K562 (cell line): ENCODE results near the gene SMIM41. TPM values are rescaled to one million over a fixed set of nuclear protein-coding genes. Genes with fewer than 3 reads are reported as not detected.

ENCODE experiments used
- CAMTA2 ChIP-seq: fragments of 250-450 bp; sonication (Bioruptor Pico); conservative IDR thresholded peaks from 2 replicates; pipeline ENCODE4 v1.5.1; 2022
- MYNN ChIP-seq, 2 experiments: sonication (generic); formaldehyde crosslinking in 1 of 2; IDR thresholded peaks; 2 replicates each; pipeline versions ENCODE4 v1.5.0 to v1.6.1; 2016 to 2020; ENCODE audit warnings: antibody characterized with exemption in 1 of 2, missing genetic modification reagents in 1 of 2
- SMAD1 ChIP-seq: fragments of 150-350 bp; IDR thresholded peaks from 2 replicates; pipeline ENCODE4 v1.6.1; 2014; ENCODE audit warnings: low read length, low read depth; ENCODE audit not compliant: partially characterized antibody
- SMARCE1 ChIP-seq: fragments of 450-650 bp; IDR thresholded peaks from 2 replicates; pipeline ENCODE4 v1.7.1; 2016; ENCODE audit warnings: mild to moderate bottlenecking
- SP2 ChIP-seq: IDR thresholded peaks from 2 replicates; pipeline ENCODE4 v1.6.1; 2011; ENCODE audit warnings: mild to moderate bottlenecking, low read depth, low read length, moderate library complexity; ENCODE audit not compliant: poor library complexity, severe bottlenecking; ENCODE audit errors: extremely low read depth
- TCF3 ChIP-seq: sonication (generic); formaldehyde crosslinking; IDR thresholded peaks from 2 replicates; pipeline ENCODE4 v1.4.0; 2020; ENCODE audit warnings: mild to moderate bottlenecking, missing genetic modification reagents
- TEAD2 ChIP-seq: fragments of 450-650 bp; IDR thresholded peaks from 2 replicates; pipeline ENCODE4 v1.6.1; 2016; ENCODE audit warnings: missing genetic modification characterization, control low read depth, missing compliant biosample characterization
- ZBTB8A ChIP-seq: fragments of 450-650 bp; IDR thresholded peaks from 2 replicates; pipeline ENCODE4 v1.6.1; 2018; ENCODE audit warnings: mild to moderate bottlenecking, moderate library complexity; ENCODE audit not compliant: partially characterized antibody
- ZNF354B ChIP-seq: fragments of 250-450 bp; sonication (Bioruptor Pico); IDR thresholded peaks from 2 replicates; pipeline ENCODE4 v1.4.0; 2020
- polyA plus RNA-seq, 8 experiments: library from polyadenylated mRNA; depleted of rRNA in 4 of 8; stranded (reverse) in 5 of 8; unstranded in 3 of 8; fragments of >200 nt; fragmentation: Nextera tagmentation in 2 of 8; fragmentation: Illumina TruSeq in 1 of 8; extraction: Ambion mirVana in 2 of 8; extraction: Trizol in 1 of 8; gene quantifications; 2 replicates each; pipeline versions ENCODE4 v1.2.1 to v1.2.3, GENCODE V29; 2011 to 2014; ENCODE audit warnings: inconsistent platforms in 1 of 8, missing spikeins in 1 of 8
- total RNA-seq, 7 experiments: library from RNA; depleted of rRNA in 6 of 7; stranded (reverse); fragments of >200 nt in 6 of 7; fragmentation: Illumina TruSeq in 2 of 7; extraction: Trizol in 2 of 7; gene quantifications; 2 replicates each; pipeline versions ENCODE4 v1.2.1 to v1.2.3, GENCODE V29; 2011 to 2021; ENCODE audit warnings: low replicate concordance in 1 of 7
- TF ChIP-seq, protein P1 (sequence below), 2 experiments: fragments of 450-650 bp; IDR thresholded peaks; 2 replicates each; pipeline ENCODE4 v1.6.1; 2016; ENCODE audit warnings: mild to moderate bottlenecking in 2 of 2, borderline replicate concordance in 1 of 2, low read depth in 1 of 2, moderate library complexity in 1 of 2
- TF ChIP-seq, protein P2 (sequence below): fragments of 250-450 bp; sonication (Bioruptor Pico); IDR thresholded peaks from 2 replicates; pipeline ENCODE4 v1.8.0; 2022; ENCODE audit warnings: inconsistent platforms, mild to moderate bottlenecking, moderate library complexity, borderline replicate concordance
- TF ChIP-seq, protein P3 (sequence below), 2 experiments: fragments of 450-650 bp; IDR thresholded peaks; 2 replicates each; pipeline ENCODE4 v1.6.1; 2018; ENCODE audit warnings: mild to moderate bottlenecking in 2 of 2, low read depth in 1 of 2; ENCODE audit not compliant: partially characterized antibody in 2 of 2

Gene SMIM41
- total and polyA plus RNA-seq, 9 of the 15 experiments (the other 6 are each of a cell fraction or from before 2014, with no cell fraction given): not detected

DNA sequence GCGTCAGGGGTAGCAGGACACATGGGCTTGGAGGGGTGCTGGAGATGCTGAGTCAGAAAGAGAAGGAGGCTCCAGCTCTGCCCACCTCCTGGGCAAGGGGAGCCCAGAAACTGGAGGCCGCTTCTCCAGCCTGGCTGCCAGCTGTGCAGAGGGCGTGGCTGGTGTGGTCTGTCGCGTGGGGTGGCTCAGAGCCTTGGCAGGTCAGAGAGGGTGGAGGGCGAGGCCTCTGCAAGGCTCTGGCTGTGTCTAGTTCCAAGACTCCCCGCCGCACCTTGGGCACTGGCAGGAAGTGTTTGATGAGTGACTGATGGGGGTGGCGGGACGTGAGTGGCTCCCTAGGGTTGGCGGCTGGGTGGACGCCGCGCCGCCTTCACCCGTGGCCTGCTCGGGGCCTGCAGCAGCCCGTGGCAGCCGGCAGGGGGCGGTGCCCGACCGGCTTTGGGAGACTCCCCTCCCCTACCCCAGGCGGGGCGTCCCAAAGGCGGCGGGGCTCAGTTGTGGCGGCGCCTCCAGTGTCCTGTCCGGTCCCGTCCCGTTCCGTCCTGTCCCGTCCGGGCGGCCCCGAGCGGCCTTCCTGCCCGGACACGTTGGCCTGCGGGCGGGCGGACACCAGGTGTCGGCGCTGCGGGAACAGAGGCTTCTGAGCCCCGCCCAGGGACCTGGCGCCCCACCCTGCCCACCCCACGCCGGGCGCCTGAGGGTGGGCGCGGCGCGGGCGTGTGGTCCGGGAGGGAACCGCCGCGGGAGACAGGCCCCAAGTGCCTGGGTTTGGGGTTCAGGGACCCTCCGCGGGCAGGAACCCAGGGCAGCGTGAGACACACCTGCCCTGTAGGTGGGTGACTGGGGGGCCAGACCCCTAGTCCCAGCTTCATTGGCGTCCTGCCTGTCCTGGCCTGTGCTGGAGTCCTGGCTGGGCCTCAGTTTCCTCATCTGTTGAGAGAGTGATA is 72.6 kb downstream of the SMIM41 start (continued):
- TF ChIP-seq, protein P1, sequence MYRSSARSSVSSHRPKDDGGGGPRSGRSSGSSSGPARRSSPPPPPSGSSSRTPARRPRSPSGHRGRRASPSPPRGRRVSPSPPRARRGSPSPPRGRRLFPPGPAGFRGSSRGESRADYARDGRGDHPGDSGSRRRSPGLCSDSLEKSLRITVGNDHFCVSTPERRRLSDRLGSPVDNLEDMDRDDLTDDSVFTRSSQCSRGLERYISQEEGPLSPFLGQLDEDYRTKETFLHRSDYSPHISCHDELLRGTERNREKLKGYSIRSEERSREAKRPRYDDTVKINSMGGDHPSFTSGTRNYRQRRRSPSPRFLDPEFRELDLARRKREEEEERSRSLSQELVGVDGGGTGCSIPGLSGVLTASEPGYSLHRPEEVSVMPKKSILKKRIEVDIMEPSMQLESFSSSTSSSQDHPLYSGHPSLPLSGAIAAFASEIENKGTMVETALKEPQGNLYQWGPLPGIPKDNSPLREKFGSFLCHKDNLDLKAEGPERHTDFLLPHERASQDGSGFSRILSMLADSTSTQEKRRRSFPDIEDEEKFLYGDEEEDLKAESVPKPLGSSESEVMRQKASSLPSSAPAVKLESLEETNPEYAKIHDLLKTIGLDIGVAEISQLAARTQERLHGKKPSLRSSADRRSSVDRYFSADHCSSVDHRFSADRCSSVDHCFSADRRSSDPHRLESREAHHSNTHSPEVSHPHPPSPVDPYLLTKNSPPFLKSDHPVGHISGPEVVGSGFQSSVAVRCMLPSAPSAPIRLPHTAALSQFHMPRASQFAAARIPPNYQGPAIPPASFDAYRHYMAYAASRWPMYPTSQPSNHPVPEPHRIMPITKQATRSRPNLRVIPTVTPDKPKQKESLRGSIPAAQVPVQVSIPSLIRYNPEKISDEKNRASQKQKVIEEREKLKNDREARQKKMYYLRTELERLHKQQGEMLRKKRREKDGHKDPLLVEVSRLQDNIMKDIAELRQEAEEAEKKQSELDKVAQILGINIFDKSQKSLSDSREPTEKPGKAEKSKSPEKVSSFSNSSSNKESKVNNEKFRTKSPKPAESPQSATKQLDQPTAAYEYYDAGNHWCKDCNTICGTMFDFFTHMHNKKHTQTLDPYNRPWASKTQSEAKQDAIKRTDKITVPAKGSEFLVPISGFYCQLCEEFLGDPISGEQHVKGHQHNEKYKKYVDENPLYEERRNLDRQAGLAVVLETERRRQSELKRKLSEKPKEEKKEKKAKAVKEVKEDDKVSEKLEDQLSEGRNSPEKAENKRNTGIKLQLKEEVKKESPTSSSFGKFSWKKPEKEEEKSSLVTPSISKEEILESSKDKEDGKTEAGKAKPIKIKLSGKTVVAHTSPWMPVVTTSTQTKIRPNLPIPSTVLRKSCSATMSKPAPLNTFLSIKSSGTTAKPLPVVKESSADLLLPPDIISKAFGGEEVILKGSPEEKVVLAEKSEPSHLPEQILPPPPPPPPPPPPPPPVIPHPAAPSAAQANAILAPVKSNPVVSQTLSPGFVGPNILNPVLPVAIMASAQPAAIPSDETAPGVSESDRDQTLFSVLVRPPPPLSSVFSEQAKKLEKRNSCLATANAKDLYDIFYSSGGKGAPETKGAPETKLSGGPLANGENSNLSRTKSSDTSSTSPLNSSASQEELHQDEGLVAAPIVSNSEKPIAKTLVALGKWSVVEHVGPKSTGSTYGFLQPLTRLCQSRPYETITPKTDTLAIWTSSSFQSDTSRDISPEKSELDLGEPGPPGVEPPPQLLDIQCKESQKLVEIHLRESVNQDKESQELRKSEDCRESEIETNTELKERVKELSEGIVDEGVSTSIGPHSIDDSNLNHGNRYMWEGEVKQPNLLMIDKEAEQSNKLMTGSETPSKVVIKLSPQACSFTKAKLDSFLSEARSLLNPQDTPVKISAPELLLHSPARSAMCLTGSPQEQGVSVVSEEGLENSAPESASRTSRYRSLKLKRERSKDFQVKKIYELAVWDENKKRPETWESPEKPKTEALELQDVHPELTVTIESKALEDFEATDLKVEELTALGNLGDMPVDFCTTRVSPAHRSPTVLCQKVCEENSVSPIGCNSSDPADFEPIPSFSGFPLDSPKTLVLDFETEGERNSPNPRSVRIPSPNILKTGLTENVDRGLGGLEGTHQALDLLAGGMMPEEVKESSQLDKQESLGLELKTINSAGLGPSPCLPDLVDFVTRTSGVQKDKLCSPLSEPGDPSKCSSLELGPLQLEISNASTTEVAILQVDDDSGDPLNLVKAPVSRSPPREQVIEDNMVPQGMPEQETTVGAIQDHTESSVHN (IDR thresholded peaks at IDR 0.05; ENCODE audit: borderline replicate concordance in 1 of 2, low read depth in 1 of 2): no peak
- TF ChIP-seq SMAD1: no peak
- TF ChIP-seq, protein P2, sequence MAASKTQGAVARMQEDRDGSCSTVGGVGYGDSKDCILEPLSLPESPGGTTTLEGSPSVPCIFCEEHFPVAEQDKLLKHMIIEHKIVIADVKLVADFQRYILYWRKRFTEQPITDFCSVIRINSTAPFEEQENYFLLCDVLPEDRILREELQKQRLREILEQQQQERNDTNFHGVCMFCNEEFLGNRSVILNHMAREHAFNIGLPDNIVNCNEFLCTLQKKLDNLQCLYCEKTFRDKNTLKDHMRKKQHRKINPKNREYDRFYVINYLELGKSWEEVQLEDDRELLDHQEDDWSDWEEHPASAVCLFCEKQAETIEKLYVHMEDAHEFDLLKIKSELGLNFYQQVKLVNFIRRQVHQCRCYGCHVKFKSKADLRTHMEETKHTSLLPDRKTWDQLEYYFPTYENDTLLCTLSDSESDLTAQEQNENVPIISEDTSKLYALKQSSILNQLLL: no peak
- no peak for TF ChIP-seq ZBTB8A
- no peak for TF ChIP-seq TCF3 (CRISPR knock-in tag)
- no peak for TF ChIP-seq MYNN (IDR thresholded peaks at IDR 0.05)
- TF ChIP-seq MYNN (CRISPR knock-in tag; IDR thresholded peaks at IDR 0.05): no peak
- TF ChIP-seq, protein P3, sequence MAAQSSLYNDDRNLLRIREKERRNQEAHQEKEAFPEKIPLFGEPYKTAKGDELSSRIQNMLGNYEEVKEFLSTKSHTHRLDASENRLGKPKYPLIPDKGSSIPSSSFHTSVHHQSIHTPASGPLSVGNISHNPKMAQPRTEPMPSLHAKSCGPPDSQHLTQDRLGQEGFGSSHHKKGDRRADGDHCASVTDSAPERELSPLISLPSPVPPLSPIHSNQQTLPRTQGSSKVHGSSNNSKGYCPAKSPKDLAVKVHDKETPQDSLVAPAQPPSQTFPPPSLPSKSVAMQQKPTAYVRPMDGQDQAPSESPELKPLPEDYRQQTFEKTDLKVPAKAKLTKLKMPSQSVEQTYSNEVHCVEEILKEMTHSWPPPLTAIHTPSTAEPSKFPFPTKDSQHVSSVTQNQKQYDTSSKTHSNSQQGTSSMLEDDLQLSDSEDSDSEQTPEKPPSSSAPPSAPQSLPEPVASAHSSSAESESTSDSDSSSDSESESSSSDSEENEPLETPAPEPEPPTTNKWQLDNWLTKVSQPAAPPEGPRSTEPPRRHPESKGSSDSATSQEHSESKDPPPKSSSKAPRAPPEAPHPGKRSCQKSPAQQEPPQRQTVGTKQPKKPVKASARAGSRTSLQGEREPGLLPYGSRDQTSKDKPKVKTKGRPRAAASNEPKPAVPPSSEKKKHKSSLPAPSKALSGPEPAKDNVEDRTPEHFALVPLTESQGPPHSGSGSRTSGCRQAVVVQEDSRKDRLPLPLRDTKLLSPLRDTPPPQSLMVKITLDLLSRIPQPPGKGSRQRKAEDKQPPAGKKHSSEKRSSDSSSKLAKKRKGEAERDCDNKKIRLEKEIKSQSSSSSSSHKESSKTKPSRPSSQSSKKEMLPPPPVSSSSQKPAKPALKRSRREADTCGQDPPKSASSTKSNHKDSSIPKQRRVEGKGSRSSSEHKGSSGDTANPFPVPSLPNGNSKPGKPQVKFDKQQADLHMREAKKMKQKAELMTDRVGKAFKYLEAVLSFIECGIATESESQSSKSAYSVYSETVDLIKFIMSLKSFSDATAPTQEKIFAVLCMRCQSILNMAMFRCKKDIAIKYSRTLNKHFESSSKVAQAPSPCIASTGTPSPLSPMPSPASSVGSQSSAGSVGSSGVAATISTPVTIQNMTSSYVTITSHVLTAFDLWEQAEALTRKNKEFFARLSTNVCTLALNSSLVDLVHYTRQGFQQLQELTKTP (IDR thresholded peaks at IDR 0.05; ENCODE audit: low read depth in 1 of 2, partially characterized antibody in 2 of 2): no peak
- no peak for TF ChIP-seq ZNF354B
- no peak for TF ChIP-seq TEAD2 (tag)
- no peak for TF ChIP-seq SP2
- TF ChIP-seq SMARCE1: no peak
- TF ChIP-seq CAMTA2: no peak
